NB4 (cell line): ENCODE results near the gene CSTF2T.

ENCODE experiments used
- CTCF ChIP-seq: IDR thresholded peaks from one replicate; pipeline ENCODE4 v1.5.1; 2012; ENCODE audit warnings: low read depth, low read length
- MYC ChIP-seq: IDR thresholded peaks from 2 replicates; pipeline ENCODE4 v1.6.1; 2011; ENCODE audit warnings: low read depth, low read length
- POLR2A ChIP-seq: IDR thresholded peaks from 2 replicates; pipeline ENCODE4 v1.6.1; 2011; ENCODE audit warnings: mild to moderate bottlenecking; ENCODE audit not compliant: insufficient read length; ENCODE audit errors: extremely low read depth

GRCh38 chr10:51656503-51656902, 42.9 kb downstream of the CSTF2T start:
- no peak for TF ChIP-seq POLR2A
- TF ChIP-seq CTCF = no peak
- TF ChIP-seq MYC = no peak
